ENCODE measurements around the gene NAT8L.

- no peak for TF ChIP-seq POLR2A (IDR thresholded peaks at IDR 0.05)
- TF ChIP-seq CTCF (IDR thresholded peaks at IDR 0.05) = no peak
- no peak for TF ChIP-seq POLR2AphosphoS5 (IDR thresholded peaks at IDR 0.05)
Measured at GRCh38 chr4:2046031-2046961, 12.8 kb upstream of the NAT8L start.

All from sigmoid colon (tissue), 4 donors.